NCI-H226 (cell line): ENCODE results near the gene TPRG1L.

Source experiments
- DNase-seq: peaks from one replicate; pipeline ENCODE4 v3.0.0-alpha.2; 2015

TPRG1L gene

GRCh38 chr1:3630161-3630611 is 5.4 kb downstream of the TPRG1L start:
- DNase-seq, result no peak

GRCh38 chr1:3630914-3631313 is 6.1 kb downstream of the TPRG1L start:
- no peak for DNase-seq

DNA sequence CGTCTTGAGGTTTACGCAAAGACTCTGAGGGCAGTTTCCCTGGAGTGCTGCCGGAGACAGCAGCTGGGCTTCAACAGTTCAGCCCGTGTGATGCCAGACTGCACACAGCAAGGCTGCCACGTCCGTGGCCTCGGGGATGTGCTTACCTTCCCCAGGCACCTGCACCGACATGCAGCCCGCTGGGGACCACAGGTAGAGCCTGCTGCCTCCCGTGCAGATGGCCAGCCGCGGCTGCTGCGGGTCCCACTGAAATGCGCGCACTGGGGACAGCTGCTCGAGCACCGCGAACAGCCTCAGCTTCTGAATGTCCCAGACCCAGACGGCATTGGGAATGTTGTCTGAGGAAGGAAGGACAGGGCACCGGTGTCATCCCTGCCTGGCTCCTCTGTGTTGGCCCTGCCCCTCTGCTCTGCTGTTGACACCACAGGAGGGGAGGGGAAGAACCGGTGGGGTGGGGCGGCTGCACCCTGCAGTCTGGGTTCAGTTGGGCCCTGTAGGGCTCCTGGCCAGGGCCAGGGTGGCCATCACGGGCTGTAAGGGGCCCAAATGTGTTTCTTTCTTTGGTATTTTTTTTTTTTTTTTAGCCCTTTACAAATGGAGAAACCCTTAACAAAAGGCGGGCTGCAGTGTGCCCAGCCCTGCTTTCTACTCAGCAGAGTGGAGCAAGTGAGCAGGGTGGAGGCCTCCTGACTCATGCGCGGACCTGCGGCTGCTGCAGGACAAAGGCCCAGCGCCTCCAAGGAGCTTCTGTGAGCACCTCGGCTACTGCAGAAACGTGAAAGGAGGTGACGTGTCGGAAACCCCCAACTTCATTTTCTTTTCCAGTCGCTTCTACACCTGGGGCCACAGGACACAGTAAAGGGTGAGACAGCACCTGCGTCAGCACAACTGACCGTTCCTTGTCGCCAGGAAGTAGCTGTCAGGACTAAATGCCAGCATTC is 6.8 kb downstream of the TPRG1L start:
- DNase-seq, result no peak

DNA sequence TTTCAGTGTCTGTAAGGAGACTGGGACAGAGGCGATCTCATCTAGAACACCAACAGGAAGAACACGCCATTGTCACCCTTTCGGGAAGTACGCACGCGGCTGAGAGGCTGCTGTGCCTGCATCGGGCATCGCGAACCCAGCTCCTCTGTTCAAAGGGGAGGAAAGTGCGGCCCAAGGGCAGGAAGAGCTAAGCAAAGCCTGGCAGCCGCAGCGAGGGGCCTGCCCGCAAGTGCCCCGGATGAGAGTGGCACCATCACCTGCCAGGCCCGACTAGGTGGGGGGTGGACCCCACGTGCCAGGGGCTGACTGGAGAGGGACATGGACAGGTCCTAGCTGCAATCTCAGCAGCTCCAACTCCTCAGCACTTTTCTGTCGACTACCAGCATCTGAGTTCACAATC is 7.5 kb downstream of the TPRG1L start:
- no peak for DNase-seq

DNA sequence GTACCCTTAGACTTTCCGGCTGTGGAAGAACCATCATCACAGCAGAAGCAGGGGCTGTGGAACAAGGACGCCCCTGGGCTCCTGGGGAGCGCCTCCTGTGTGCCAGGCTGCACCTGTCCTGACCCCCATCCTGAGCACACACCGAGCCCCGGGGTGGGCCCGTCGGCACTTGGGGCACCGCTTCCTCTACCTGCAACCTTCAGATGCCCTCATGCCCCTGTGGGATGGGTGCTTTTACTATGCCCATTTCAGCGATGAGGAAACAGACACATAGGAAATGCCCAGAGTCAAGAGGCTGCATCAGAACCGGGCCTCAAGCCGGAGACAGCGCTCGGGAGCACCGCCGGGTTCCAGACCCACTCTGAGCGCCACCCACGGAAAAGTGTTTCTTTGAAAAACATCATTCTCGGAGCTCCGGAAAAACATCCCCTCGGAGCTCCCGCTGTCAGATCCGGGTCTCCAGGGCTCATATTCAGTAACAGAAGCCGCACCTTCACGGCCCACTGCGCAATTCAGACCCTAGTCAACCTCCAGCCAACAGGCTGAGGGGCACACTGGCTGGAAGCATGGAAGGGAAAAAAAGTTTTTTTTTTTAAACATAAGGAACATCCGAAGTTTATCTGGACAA is 8.0 kb downstream of the TPRG1L start:
- DNase-seq, result no peak

- DNase-seq, result no peak
Measured at GRCh38 chr1:3633344-3634058, 8.7 kb downstream of the TPRG1L start.

DNA sequence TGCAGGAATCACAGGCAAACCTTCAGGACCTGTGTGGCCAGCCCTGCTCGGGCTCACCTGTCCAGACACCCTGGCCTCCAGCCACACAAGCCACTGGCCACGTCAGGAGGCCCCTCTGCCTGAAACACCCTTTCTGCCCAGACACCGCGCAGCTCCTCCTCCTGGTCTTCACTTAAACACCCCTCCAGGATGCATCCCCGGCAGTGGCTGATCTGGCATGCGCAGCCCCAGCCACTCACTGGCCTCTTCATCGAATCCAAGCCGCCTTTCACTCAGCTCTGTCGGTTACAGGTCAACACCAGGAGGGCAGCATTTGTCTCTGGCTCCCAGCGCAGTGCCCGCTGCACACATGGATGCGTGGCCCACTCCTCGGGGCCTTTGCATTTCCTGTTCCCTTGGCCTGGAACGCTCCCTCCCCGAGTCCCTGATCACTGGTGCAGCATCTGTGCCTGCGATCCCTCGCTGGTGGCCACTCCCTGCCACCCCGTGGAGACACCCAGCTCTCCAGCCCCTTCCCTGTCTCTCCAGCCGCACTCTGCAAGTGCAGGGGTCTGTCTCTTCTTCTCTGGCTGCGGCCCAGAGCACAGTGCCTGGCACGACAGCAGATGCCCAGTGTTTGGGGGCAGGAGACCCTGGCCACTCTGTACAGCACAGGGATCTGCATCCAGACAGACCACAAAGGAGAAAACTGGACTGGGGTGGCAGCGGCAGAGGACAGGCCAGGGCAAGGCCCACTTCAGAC is 9.4 kb downstream of the TPRG1L start:
- DNase-seq, result no peak

DNA sequence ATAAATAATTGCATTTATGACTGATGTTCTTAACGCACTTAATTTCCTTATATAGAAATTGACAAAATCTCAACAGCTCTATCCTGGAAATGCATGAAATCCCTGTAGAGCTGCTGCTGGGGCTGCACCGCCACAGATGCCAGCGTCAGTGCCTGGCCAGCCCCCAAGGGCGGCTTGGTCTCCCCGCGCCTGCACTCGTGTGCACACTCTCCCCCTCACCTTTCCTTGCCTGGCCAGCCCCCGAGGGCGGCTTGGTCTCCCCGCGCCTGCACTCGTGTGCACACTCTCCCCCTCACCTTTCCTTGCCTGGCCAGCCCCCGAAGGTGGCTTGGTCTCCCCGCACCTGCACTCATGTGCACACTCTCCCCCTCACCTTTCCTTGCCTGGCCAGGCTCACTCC is 11.3 kb downstream of the TPRG1L start:
- no peak for DNase-seq

DNA sequence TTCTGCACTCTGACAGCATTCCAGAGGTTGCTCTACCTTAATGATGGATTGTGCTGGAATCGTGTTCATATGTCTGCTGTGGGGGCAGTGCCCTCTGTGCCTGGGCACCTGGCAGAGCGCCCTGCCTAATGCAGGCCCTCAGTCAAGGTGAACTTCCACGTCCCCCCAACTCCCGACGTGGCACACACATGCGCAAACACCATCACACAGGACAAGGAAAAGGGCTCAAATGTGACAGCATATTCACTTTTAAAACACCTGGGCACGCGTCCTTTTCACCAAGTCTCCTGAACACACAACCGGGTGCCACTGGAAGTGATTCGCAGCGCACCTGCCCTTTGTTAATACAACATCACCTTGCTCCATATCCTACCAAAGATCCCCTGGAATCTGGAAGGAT is 11.7 kb downstream of the TPRG1L start:
- no peak for DNase-seq

- DNase-seq, result no peak
Measured at GRCh38 chr1:3638027-3638426, 13.2 kb downstream of the TPRG1L start.

- no peak for DNase-seq
Measured at GRCh38 chr1:3638676-3639075, 13.9 kb downstream of the TPRG1L start.

- DNase-seq, result no peak
Measured at GRCh38 chr1:3639397-3639911, 14.6 kb downstream of the TPRG1L start.

GRCh38 chr1:3640121-3640837 is 15.5 kb downstream of the TPRG1L start:
- no peak for DNase-seq

GRCh38 chr1:3641046-3641760 is 16.4 kb downstream of the TPRG1L start:
- no peak for DNase-seq

- no peak for DNase-seq
Measured at GRCh38 chr1:3641816-3642215, 17.0 kb downstream of the TPRG1L start.

- DNase-seq, result no peak
Measured at GRCh38 chr1:3642919-3643675, 18.3 kb downstream of the TPRG1L start.

GRCh38 chr1:3644273-3644672 is 19.5 kb downstream of the TPRG1L start:
- no peak for DNase-seq

GRCh38 chr1:3645247-3645646 is 20.4 kb downstream of the TPRG1L start:
- no peak for DNase-seq

DNA sequence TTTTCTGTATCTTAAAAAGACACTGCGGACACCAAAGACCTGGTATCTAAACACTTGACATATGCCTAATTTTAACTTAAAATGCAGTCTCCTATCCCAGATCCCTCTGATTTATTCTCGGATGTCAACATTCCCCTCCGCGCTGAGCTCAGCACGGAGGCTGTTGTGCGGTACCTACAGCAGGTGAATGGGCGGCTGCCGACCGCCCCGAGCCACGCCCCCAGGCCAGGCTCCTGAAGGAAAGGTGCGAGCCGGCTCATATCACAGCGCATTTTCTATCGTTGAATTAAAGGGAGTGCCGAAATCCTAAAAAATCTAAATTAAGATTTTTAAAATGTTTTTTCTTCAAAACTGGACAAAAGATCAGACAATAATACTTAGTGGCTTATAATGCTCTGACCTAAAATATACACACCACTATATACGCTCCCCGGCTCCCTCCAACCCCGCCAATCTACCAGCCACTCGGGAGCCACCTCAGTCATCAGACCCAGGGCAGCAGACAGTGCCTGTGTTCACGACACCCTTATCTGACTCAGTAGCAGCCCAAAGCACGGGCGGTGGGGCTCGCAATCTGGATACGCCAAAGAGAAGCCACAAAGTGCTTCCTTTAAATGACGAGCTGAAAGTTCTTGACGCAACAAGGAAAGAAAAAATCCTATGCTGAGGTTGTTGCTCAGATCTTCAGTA is 21.0 kb downstream of the TPRG1L start:
- no peak for DNase-seq

DNA sequence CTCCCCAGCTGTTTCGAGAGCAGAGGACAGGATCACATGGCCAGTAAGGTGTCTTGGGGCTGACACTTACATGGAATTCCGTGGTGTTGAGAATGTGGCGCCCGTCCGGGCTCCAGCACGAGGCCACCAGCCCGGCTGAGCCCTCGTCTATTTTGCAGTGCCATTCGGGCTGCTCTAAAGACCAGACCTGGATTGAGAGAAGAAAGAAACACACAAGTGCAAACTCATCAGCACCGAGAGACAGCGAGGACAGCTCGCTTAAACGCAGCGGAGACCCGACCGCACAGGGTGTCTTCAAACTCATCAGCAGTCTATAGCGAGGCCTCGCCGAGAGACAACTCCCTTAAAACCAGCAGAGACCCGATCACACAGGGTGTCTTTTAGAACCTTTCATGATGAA is 21.8 kb downstream of the TPRG1L start:
- DNase-seq, result no peak
